Stimulated activated CD4-positive, alpha-beta T cell treated with anti-CD3 and anti-CD28 coated beads, Interleukin-4, amount 100 ng/mL, for 24 hours (primary cell): Measurements from ENCODE around the gene SORCS2.

Experiments
- DNase-seq: peaks from one replicate; pipeline ENCODE4 v3.0.0-alpha.2; 2020

Gene SORCS2

DNA sequence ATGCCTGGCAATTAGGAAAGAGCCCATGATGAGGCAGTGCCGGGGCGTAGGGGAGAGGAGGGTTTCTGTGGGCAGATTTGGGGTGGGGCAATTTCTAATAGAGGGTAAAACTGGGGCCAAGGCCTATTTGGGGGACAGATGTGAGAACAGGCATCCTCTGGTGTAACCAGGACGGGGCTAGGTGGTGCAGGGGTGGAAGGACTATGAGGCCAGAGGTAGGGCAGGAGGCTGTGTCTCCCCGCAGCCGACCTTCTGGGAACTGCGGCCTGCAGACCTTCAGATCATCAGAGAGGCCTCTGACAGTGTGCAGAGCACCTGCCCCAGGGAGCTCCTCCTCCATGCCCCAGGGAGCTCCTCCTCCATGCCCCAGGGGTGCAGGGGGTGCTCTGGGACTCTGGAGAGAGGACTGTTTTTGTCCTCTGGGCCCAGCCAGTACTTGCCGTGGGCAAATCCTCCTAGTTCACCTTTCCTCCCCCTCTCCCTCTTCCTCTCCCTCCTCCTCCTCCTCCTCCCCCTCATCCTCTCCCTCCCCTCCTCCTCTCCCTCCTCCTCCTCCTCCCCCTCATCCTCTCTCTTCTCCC, 101.9 kb downstream of the SORCS2 start:
- DNase-seq: no peak

DNA sequence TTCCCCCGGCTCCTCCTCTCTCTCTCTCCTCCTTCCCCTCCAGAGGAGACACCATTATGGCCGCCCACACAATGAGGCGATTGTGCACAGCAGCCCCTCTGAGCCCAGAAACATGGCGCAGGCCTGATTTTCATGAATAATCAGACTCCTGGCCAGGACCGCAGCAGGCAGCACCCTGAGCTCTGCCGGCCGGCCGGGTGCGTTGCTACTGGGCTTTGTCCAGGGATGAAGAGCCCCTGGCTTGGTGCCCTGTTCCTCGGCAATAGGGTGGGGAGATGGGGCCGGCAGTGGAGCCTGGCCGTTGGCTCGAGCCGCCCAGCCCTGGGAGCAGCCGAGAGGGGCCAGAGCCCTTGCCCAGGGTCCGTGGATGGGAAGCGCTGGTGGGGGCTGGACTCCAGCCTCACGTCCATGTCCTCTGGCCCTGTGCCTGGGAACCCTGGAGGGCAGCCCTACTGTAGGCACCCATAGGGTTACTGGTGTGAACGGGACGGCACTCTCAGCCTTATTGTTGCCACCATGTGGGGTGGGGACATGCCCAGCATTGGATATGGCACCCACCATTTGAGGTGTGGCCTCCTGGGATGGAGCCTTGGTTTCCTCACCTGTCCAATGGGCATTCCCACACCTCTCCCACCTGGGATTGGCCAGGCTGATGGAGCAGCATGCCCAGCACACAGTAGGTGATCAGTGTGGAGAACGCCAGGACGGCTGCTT, 103.0 kb downstream of the SORCS2 start:
- DNase-seq: no peak

DNA sequence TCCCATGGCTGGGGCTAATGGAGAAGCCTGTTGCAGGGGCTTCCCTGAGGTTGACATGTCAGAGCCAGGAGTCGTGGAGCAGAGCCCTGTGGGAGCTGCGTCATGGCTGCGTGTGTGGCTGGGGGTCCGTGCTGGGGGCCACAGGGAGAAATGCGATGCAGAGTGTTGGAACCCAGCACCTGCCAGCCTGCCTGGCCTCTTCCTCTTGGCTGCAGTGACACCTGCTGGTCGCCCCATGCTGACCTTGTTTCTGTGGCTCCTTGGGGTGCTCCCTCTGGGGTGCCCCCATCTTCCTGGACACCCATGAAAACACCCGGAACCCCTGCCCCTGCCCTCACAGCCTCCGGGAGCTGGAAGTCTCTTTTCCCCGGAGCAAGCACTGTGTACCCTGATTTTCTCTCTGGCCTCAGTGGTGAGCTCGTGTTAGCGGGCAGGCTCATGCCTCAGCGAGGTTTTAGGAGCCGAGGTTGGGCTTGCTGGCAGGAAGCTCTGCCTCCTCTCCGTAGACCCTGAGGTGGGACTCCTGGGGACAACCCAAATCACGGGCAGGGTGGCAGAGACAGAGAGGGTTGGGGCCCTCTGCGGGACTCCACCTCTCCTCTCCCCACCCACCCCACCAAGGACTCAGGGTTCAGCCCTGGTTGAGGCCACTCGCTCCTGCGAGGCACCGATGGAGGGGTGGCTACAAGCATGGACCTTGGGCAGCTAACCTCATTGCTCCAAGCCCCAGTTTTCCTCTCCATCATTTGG, 103.7 kb downstream of the SORCS2 start:
- DNase-seq: no peak

DNA sequence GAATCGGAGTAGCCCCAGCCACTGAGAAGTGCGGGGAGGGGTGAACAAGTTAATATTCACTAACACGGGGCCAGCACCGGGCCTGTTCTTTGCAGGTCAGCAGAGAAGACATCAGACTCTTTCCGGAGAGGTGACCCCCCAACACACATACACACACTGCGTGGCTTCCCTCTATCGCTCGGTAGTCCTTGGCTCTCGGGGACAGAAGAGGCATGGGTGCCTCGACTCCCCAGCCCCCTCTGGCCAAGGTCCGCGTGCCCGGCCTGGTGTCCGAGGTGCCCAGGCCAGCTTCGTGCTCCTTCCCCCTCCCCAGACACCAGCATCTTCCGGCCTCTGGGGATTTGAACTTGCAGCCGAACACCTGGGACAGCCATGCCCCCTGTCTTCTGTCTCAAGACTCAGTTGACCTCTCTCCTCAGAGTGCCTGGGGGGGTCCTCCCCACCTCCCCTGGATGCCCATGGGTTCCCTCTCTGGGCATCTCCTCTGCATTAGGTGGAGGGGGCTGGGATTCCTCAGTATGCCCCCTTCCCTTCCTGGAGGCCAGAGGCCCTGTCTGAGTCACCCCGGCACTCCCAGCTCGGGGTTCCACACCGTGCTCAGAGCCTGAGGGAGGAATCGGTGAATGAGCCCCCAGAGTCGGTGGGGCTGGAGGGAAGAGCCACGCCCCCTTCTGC, 104.5 kb downstream of the SORCS2 start:
- DNase-seq: no peak

DNA sequence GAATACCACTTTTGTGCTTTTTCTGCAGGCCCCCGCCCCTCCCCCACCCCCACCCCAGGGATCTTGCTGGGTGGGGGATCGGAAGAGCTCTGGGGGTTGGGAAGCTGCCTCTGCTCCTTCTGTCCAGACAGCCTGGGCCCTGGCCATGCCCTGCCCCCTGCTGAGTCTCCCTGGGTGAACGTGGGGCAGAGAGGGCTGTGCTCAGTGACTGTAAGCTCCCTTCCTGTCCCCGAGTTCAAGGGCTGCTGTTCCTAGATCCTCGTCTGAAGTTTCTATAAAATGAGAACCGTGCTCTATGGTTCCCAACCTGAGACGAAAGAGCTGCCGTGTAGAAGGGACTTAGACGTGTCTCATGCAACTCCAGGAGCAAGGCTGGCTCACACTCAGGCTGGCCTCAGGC, 105.0 kb downstream of the SORCS2 start:
- no peak for DNase-seq

DNA sequence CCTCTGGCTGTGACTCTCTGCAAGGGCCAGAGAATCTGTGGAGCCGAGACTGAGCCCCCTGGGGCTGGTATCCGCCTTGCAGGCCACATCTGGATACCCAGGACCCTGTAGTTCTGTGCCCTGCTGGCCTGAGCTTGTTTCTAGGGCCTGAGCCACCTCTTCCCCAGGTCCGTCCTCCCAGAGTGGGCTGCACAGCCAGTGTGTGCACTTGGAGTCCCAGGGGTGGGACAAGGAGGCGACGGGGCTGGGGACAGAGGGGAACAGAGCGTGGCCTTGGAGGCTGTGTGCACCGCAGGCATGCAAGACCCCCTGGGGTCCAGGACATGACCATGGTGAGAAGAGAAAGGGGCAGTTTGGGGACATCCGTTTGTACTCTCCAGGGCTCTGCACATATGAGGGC, 105.5 kb downstream of the SORCS2 start:
- DNase-seq: no peak

DNA sequence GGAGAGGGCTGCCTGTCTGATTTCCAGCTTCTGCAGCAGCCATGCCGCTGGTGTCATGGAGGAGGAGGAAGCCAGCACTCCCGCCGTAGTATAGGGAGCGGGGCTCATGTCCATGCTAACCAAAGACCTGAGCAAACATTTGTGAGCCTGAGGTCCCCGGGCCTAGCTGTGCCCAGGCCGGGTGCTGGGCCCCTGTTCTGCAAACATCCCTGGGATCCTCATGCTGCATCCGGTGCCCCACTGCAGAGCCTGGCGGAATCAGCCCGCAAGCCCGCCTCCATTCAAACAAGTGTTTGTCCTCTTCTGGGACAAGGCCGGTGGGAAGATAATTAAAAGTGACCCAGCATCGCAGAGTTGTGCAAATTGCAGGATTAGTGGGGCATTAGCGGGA, 106.3 kb downstream of the SORCS2 start:
- no peak for DNase-seq

DNA sequence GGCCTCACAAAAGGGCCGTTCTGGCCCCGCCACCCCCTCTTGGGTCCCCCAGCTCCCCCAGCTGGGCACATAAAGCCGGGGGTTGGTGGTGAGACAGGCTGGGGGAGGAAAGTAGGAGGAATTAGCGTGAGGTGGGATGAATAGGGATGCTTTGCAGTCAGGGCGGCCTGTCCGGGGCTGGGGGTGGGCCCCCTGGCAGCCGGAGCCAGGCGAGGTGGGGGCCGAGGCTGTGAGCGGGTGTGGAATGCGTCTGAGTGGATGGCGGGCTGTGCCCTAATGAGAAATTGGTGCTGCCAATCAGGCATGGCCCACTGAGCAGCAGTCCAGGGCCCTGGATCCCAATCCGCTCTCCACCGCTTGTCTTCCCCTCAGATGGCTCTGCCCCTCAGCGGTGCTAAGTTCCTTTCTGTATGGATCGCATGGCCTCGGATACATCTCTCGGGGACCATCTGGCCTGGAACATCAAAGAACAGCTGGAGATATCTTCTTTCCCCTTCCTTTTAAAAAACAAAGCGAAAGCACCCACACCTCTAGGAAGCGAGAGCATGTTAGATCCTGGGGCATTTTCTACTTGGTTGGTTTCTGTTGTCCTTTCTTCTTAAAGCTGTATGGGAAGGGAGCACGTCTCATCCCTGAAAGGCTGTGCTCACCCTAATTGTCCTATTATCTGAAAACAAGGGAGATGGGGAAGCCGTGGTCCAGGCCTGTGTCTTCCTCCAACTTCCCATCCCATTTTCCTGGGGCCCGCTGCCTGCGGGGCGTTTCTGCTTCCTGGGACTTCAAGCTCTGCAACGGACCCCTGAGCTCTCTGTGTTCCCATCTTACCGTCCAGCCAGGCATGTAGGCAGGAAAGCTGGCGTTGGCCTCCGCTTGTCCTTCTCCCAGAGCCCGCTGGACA, 106.9 kb downstream of the SORCS2 start:
- no peak for DNase-seq

DNA sequence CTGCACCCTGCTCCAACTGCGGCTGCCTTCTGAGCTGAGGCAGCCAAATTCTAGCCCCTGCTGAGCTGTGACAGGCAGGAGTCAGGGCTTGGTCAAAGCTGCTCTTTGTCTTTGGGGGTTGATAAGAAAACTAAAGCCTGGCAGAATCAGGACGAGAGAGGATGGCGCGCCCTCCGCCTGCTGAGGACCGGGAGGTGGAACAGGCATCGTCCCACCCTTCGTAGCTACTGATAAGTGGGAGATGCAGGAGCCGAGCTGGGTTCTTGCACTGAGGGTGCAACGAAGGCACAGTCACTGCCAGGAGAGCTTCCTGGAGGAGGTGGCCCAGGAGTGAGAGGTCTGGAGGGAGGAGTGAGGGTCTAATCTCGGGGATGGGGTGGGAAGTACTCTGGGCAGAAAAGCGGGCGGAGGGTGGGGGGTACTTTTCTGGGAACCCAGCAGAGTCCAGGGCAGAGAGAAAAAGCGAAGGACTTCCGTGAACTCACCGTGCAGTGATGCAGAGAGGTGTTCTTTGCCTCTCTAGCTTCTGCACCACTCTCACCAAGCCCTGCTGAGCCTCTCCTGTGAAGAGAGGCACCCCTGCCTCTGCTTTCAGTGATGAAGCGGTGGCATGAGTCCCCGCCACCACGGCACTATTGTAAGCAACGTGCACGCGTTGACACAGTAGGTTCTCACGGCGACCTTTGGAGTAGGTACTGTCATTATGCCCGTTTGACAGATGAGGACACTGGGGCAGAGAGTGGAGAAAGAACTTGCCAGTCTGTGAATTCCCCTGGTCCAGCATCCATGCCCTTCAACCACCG, 107.8 kb downstream of the SORCS2 start:
- DNase-seq: no peak

DNA sequence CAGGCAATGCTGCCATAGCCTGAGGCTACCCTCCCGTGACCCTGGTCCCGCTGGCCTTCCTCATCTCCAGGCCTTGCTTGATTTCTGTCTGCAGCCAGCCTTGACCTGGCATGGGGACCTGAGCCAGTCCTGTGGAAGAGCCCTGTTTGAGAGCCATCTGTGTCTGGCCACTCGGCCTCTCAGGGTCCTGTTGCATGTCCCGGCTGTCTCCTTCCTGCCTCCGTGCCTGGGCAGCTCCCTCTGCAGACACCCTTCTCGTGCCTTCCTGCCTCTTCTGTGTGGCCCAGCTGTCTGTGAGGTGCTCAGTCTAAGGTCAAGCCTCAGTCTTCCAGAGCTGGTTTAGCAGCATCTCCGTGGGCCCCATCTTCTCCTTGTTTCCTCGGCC, 108.4 kb downstream of the SORCS2 start:
- no peak for DNase-seq

DNA sequence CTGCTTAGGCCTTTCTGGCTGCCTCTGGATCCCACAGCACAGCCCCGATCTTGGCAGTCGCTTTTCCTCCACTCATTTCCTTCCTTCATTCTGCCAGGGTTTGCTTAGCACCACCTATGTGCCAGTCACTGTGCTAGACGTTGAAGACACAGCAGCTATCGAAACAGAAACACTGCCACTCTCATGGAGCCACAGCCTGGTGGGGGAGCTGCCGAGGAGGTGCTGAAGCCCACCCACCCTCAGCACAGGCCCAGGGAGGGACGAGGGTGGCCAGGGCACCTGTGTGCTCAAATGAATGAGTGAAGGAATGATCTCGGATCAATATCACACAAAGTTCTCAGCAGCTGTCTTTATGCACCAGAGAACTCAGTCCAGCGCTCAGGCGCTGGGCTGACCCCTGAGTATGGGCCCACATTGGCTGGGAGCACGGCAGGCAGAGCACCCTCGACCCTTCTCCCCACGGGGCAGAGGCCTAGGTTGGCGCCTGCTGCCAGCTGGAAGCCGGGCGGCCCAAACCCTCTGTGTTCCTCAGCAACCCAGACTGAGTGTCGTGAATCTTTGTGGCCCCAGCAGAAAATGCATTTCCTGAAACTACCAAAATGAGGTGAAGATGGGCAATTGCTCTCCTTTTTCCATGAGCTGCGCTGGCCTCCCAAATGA, 108.9 kb downstream of the SORCS2 start:
- no peak for DNase-seq

DNA sequence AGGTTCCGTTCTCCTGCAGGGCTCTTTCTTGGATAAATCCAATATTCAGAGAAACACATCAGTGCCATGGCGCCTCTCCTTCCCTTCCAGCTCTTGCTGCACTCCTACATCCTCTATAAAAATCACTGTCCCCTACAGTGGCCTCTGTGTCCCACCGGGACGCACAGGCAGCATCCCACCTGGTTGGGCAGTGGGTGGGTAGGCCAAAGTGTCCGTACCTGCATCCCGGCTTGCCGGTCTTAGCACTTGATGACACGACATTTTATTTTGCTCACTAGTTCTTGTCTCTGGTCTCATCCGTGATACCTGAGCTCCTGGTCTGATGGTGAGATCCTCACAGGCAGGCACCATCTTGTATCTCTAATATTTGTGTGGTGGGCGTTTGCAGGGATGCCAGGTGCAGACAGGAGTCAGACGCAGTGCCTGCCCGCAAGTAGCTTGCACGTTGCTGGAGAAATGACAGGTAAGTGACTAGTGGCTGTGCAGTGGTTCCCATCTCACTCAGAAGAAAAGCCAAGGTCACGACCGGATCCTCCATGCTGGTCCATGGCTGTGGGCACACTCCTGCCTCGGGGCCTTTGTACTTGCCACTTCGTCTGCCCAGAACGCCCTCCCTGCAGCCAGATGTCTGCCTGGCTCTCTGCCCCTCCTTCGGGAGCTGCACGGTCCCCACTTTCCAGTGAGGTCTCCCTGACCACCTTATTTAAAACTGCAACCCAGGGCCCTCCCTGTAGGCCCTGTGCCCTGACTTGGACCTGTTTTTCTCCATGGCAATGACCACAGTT, 109.7 kb downstream of the SORCS2 start:
- no peak for DNase-seq

DNA sequence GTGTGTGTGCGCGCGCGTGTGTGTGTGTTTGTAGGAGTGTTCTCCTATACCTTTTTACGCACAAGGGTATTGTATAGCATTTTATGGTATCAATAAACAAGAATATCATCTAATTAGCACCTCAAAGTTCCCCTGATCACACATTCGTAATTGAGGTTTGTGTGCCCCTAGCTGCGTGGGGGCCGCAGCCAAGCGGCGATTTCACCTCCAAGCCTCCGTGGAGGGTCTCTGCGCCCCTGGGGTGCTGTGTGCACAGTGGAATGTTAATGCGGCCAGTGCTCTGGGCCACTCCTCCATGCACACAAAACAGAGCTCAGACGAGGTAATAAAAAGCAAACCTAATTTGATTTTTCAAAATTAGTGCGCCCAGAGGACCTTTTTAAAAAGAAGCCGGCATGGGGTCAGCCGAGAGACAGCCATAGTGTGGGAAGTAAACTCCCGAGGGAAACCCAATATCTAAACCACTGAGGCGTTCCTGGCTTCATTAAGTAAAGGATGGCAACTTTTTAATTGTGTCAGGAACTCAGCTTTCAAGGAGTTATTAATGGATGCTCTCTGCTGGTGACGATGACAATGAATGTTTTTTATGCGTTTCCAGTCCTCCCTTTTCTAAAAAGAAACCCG, 110.6 kb downstream of the SORCS2 start:
- no peak for DNase-seq

DNA sequence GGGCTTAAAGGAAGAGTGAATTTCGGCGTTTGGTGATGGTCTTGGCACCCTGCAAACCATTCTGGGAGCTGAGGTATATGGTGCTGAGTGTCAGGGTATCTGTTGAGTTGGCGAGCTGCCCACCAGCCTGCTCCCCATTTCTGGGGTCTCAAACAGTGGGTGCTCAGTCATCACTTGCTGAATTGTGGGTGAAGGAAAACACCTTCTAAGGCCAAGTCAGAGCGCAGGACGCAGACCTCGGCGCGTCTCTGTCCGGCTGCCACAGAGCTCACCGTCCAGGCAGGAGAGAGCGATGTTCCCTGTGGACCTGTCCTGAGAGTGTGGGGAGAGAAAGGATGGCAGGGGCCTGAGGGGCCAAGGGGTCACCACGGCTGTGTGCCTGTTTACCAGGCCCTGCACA, 111.2 kb downstream of the SORCS2 start:
- DNase-seq: no peak

DNA sequence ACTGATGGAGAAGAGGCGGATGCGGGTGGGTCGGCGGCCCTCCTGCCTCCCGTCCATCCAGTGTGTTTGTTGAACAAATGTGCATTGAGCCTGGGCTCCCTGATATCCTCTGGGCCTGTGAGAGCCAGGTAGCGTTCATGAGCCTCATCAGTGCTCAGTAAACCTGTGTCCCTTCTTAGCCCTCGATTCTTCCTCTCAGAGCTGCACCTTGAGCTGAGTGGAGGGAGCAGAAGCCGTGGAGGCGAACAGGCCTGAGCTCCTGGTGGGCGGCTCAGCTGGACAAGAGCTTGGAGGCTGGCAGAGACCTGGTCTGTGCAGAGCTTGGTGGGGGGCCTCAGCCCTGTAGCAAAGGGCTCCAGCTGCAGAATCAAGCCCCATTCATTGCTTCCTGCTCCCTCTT, 112.1 kb downstream of the SORCS2 start:
- no peak for DNase-seq

DNA sequence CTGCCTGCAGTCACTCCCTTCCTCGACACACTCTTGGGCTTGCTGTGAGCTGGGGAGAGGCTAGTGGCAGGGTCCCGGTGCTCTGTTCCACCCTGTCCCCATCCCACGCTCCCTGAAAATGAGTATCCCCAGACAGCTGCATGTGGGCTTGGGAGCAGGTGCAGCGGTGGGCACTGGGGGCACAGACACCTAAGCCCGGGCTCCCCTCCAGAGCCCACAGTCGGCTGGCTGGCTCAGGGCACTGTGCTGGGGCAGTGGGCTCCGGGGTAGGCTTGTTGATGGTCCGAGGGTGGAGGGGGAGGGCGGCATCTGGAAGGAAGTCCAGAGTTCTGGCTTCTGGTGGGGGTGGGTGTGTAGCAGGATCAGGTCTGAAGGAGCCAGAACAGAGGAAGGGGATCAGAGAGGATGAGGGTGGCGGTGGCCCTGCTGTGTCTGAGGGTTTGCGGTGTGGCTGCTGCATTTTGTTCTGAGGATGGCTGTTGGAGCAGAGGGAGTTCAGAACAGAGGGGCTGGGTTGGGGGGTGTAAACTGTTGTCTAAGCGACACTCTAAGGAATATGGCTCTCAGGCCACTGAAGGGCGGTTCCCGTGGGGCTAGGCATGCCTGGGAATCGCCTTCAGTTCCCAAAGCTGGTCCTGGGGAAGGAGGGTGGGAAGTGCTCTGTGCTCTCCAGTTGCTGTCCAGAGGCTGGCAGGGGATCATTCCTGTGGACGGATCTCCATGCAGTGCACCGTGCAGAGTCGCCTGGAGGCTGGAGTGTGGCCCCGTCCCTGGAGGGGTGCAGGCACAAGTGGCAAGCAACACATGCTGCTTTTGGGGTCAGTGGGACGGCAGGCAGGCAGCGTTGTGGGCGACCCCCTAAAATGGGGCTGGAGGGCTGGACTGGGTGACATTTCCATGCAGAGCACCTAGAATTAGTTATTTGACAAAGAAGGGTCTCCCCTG, 114.0 kb downstream of the SORCS2 start:
- no peak for DNase-seq

DNA sequence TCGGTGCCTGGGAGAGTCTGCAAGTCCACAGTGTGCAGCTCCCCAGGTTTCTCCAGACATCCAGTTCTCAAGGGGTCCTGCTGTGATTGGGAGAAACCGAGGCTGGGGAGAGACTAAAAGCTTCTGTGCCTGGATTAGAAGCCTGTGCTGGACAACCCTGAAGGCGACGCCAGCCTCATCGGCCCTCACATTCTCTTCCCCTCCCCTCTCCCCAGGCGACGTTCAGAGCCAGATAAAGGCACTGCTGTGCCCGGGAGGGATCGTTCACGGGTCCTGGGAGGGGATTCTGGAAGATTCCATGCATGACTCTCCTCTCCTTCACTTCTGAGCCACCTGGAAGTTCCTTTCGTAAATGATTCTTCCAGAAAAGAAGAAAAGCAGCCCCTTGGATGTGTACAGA, 114.6 kb downstream of the SORCS2 start:
- no peak for DNase-seq

DNA sequence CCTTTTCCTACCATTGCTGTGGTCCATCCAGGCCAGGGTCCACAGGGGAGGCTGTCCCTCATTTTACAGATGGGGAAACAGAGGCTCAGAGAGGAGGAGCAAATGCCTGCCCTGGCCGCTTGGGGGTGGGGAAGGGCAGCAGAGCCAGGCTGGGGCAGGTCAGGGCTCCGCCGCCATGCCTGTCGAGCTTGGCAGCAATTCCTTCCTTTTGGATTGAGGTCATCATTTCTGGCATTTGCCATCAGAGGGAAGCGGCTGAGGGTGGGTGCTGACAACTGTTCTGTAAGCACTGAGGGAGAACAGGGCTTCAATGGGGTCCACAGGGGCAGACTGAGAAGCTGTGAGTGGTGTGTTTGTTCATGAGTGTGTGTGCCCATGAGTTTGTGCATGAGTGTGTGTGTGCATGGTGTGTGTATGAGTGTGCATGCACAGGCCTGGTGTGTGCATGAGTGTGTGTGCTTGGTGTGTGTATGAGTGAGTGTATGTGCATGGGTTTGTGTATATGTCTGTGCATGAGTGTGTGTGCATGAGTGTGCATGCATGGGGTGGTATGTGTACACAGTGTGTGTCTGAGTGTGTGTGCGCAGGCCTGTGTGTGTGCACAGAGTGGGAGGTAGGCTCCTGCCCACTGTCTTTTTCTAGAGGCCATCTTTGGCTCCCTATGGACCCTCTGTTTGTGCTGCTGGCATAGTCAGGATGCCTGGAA, 115.2 kb downstream of the SORCS2 start:
- DNase-seq: no peak
